Measurements from ENCODE around the gene CDC6. TPM values are rescaled to one million over a fixed set of nuclear protein-coding genes. Genes with fewer than 3 reads are reported as not detected.

Gene CDC6
- total and polyA plus RNA-seq, 2 of the 8 experiments (the other 6 are each of a cell fraction or from before 2014, with no cell fraction given) = 50.5 to 140 TPM

- Histone ChIP-seq H2AFZ (ENCODE audit: low read length) (no peak overlapping the region), H3K4me3 (ENCODE audit: extremely low read depth in 1 of 4, insufficient read depth in 2 of 4, low read depth in 3 of 4, low read length in 4 of 4) (no peak overlapping the region), H3K27ac (ENCODE audit: low read depth, low read length) (no peak overlapping the region), H3K56ac (replicated peaks; ENCODE audit: insufficient read length, low read depth, low read length) (no peak overlapping the region), H2BK15ac (ENCODE audit: low read length) (no peak overlapping the region), H4K8ac (ENCODE audit: extremely low read depth, insufficient read depth, low read length) (no peak overlapping the region), H3K4me2 (ENCODE audit: insufficient read depth in 1 of 2, low read depth in 2 of 2, low read length in 2 of 2) (no peak overlapping the region), H3K4ac (replicated peaks; ENCODE audit: insufficient read length, low read depth, low read length) (no peak overlapping the region), H4K20me1 (replicated peaks in 1 of 2; ENCODE audit: control insufficient read depth in 1 of 2, insufficient read depth in 2 of 2, low read length in 2 of 2) (peaks cover 3 to 5% of the 10 kb centered on the region in 2 experiments), H3K23me2 (ENCODE audit: low read depth, low read length) (no peaks in the 10 kb centered on the region; the same call in 1 of the 2 replicates), H2BK20ac (ENCODE audit: low read length) (no peak overlapping the region), H3K9me3 (ENCODE audit: insufficient read depth in 2 of 2, low read depth in 1 of 2, low read length in 1 of 2) (no peaks in the 10 kb centered on the region), H2BK12ac (ENCODE audit: low read depth, low read length) (no peak overlapping the region), H3K9ac (replicated peaks in 1 of 4; ENCODE audit: extremely low read depth in 1 of 4, low read depth in 3 of 4, low read length in 3 of 4) (no peak overlapping the region), H2AK5ac (ENCODE audit: low read depth, low read length) (no peak overlapping the region), H2BK5ac (ENCODE audit: low read depth, low read length) (no peak overlapping the region), H4K5ac (ENCODE audit: insufficient read length, low read depth, low read length) (no peak overlapping the region), H3K14ac (ENCODE audit: insufficient read length) (no peak overlapping the region), H3K27me3 (replicated peaks in 1 of 4; ENCODE audit: control insufficient read depth in 3 of 4, extremely low read depth in 1 of 4, insufficient read depth in 3 of 4, low read length in 3 of 4) (peaks cover 0 to 2% (median under 1%) of the 10 kb centered on the region in 4 experiments; a peak in 4 of 7 replicates), H3K36me3 (ENCODE audit: control insufficient read depth in 2 of 4, insufficient read depth in 4 of 4, low read length in 3 of 4) (no peaks in the 10 kb centered on the region), H3K79me2 (ENCODE audit: control insufficient read depth in 1 of 2, insufficient read depth in 2 of 2, low read length in 2 of 2) (no peaks in the 10 kb centered on the region), H3K4me1 (replicated peaks in 1 of 4; ENCODE audit: control insufficient read depth in 3 of 4, insufficient read depth in 4 of 4, low read length in 3 of 4) (peaks cover 15 to 42% (median 31%) of the 10 kb centered on the region in 4 experiments), H3K18ac (ENCODE audit: extremely low read depth, low read length) (no peak overlapping the region), H3K79me1 (ENCODE audit: low read depth, low read length) (no peaks in the 10 kb centered on the region), H3K23ac (ENCODE audit: insufficient read length) (no peak overlapping the region), H2BK120ac (replicated peaks; ENCODE audit: low read depth, low read length) (no peak overlapping the region), H4K91ac (replicated peaks; ENCODE audit: insufficient read length, low read length) (no peak overlapping the region)
- ChIA-PET CTCF (ENCODE audit: partially characterized antibody) (interaction anchor here (0.6 to 39.2 kb wide), 7 partner anchors 8 to 107 kb away, joined by 3 to 1198 read pairs (median 4); partner anchors contain the start of genes GJD3 and TOP2A), POLR2A (ENCODE audit: partially characterized antibody) (interaction anchor here (0.8 to 31.2 kb wide), 6 partner anchors 3 to 103 kb away, joined by 3 to 570 read pairs (median 272); partner anchors contain the start of genes CDC6, GJD3 and RARA)
- TF ChIP-seq SP2 (IDR thresholded peaks at IDR 0.05; ENCODE audit: low read length) (no peak), NANOG (IDR thresholded peaks at IDR 0.05; ENCODE audit: insufficient read depth, low read depth, low read length, poor library complexity, severe bottlenecking) (no peak)
- 89% methylated on average over 7 of the region's 7 CpGs; no CpG with 5 or more reads in 1 of the 2 experiments for WGBS, 2 experiments (ENCODE audit: extremely low coverage in 1 of 2, insufficient coverage in 1 of 2, insufficient read length in 1 of 2, insufficient replicate concordance in 2 of 2, low coverage in 1 of 2, low lambda C conversion rate in 2 of 2, missing lambda C conversion rate in 1 of 2)
- no peak for DNase-seq (ENCODE audit: low read depth in 1 of 2, low spot score in 2 of 2)
- FAIRE-seq = no peak
Measured at GRCh38 chr17:40310882-40311391, 23.3 kb downstream of the CDC6 start.
